Activated CD4-positive, CD25-positive, alpha-beta regulatory T cell treated with anti-CD3 and anti-CD28 coated beads, Interleukin-2, amount 50 U/mL, for 16 hours (primary cell): ENCODE results near the gene NCLN.
"Not testable (repeated sequence)": the region's sequence is repeated elsewhere in the genome, so short reads cannot be mapped to it uniquely, and the experiment has no call there.

Experiments used
- DNase-seq: peaks from one replicate; pipeline ENCODE4 v3.0.0-alpha.2; 2020; ENCODE audit warnings: low read depth, low spot score

Gene NCLN

GRCh38 chr19:3225169-3225485 is 39.4 kb downstream of the NCLN start:
- DNase-seq: no peak

DNA sequence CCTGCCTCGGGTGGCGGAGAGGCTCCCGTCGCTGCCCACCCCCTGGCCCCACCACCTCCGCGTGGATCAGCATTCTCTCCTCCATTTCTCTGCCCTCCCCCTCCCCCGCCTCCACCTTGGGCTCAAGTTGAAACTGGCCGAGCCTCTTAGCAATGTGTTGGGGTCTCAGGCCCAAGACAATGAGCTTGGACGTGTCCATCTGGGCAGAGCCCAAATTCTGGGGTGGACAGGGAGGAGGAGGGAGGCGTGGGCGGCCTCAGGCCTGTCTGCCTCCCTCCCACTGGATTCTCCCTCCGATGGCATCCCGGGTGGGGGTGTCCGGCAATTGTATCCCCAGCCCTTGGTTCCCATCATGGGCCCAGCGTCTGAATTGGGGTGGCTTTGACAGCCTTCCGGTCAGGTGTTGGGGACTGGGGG is 40.0 kb downstream of the NCLN start:
- no peak for DNase-seq

- no peak for DNase-seq
Measured at GRCh38 chr19:3227054-3227626, 41.4 kb downstream of the NCLN start.

GRCh38 chr19:3229346-3229743 is 43.6 kb downstream of the NCLN start:
- no peak for DNase-seq

- no peak for DNase-seq
Measured at GRCh38 chr19:3229888-3230496, 44.3 kb downstream of the NCLN start.

DNA sequence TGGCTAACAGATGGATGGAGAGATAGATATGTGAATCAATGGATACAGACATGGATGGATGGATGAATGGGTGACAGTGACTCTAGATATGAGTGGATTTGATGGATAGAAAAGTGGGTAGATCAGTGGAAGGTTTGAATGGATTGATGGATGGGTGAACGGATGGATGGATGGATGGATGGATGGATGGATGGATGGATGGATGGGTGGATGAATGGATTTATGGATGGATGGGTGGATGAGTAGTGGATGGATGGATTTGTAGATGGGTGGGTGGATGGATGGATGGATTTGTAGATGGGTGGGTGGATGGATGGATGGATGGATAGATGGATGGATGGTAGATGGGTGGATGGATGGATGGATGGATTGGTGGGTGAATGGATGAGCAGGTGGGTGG is 45.6 kb downstream of the NCLN start:
- no peak for DNase-seq

DNA sequence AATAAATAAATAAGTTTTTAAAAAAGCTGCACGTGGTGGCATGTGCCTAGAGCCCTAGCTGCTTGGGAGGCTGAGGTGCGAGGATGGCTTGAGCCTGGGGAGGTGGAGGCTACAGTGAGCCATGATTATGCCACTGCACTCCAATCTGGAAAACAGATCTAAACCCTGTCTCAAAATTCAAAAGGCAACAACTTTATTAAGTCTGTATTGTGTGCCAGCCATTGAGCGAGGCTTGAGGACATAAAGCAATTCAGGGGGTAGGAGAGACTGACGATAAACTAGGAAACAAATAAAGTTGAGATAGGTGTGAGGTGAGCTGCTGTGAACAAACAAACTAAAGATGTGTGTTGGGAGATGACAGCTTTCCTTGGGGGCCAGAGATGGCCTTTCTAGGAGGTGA is 47.4 kb downstream of the NCLN start:
- DNase-seq: no peak

DNA sequence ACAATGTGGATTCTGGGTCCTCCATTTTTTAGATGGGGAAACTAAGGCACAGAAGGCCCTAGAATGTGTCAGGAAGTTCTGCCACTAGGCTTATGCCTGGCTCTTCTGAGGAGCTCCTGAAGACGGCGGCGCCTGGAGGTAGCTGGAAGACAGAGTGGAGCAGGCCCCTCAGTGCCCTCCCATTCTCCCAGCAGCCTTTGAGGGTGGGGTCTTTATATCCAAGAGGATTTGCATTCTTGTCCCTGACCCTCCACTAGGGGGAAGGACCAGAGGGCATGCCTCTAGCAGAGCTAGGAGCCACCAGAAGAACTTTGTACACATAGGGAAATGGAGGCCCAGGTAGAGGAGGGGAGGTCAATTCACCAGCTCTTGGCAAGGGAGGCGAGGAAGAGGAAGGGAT is 48.1 kb downstream of the NCLN start:
- no peak for DNase-seq

GRCh38 chr19:3234800-3235199 is 49.1 kb downstream of the NCLN start:
- no peak for DNase-seq

GRCh38 chr19:3235604-3236003 is 49.9 kb downstream of the NCLN start:
- not testable (repeated sequence) for DNase-seq

DNA sequence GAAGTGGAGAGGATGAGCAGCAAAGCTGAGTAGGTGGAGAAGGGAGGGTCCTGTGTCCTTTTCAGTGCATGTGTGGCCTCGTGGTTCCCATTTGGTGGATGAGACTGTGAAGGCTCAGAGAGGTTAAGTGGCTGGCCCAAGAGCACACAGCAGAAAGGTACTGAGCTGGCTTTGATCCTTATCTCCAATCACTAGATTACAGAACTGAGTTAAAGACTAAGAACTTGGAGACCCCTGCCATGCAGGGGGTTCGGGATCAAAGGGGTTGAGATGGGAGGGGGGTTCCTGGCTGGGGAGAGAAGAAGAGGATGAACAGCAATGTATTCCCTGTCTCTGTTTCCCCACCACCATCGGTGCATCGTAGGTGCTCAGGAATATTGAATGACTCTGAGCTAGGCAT is 50.5 kb downstream of the NCLN start:
- no peak for DNase-seq

- no peak for DNase-seq
Measured at GRCh38 chr19:3238066-3238561, 52.4 kb downstream of the NCLN start.

- DNase-seq: no peak
Measured at GRCh38 chr19:3239367-3239766, 53.6 kb downstream of the NCLN start.

DNA sequence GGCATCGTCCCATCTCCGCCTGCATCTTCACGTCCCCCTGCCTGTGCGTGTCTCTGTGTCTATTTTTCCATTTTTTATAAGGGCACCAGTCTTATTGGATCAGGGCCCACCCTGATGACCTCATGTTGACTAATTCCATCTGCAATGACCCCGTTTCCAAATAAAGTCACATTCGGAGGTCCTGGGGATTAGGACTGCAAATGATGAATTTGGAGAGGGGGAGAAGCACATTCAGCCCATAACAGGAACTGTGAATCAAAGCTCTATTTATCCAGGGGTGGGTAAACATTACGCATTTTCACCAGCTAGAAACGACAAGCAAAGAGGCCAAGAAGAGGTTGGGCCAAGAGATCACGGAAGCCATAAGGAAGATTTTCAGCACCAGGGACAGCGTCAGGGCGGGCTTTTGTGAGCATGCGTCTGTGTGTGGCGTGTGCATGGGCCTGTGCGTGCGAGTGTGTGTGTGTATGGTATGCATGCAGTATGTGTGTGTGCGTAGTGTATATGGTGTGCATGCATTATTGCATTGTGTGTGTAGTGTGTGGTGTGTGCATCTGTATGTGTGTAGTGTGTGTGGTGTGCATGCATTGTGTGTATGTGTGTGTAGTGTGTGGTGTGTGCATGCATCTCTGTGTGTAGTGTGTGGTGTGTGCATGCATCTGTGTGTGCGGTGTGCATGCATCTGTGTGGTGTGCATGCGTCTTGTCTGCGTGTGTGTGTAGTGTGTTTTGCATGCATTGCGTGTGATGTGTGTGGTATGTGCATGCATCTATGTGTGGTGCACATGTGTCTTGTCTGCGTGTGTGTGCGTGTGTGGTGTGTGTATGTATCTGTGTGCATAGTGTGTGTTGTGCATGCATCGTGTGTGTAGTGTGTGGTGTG is 58.3 kb downstream of the NCLN start:
- DNase-seq: no peak

DNA sequence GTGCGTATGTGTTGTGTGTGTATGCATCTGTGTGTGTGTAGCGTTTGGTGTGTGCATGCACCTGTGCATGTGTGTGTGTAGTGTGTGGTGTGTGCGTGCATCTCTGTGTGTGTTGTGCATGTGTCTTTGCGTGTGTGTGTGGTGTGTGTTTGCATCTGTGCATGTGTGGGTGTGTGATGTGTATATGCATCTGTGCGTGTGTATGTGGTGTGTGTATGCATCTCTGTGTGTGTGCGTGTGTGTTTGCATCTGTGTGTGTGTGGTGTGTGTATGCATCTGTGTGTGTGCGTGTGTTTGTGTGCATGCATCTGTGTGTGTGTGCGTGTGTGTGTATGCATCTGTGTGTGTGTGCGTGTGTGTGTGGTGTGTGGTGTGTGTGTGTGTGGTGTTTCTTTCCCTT is 59.3 kb downstream of the NCLN start:
- DNase-seq: no peak

DNA sequence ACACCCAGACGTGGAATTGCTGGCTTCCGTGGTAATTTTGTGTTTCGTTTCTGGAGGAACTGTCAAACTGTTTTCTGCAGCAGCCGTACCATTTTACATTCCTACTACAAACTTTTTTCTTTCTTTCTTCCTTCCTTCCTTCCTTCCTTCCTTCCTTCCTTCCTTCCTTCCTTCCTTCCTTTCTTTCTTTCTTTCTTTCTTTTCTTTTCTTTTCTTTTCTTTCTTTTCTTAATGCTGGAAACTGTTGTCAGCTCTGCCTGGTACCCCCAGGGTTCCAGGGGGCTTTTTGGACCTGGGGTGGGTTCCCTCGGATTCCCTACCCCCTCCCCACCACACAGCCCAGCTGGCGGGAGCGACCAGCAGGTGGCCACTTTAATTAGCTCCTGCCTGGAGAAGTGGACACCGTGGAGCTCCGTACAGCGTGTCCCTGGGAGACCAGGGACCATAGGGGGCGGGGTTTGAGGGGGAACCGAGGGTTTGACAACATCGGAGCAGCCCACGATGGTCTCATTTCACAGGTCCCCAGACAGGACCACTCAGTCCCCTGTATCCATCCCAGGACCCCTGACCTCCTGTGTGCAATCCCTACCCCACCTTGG is 63.1 kb downstream of the NCLN start:
- no peak for DNase-seq

- no peak for DNase-seq
Measured at GRCh38 chr19:3249408-3249807, 63.7 kb downstream of the NCLN start.

- DNase-seq: no peak
Measured at GRCh38 chr19:3250675-3251074, 64.9 kb downstream of the NCLN start.

DNA sequence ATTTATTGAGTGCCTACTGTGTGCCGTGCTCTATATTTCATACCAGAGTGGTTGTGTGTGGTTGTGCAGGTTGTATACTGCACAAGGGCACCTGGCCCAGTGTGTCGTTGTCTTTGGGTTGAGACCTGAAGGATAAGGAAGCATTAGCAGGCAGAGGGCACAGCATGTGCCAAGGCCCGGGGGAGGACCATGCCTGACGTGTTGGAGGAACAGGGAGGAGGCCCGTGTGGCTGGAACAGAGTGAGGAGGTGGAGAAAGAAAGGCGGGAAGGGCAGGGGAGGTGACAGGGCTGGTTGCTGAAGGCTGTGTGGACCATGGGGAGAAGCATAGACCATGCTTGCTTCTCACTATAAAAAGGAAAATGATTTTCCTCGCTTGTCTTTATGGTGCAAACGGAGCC is 65.5 kb downstream of the NCLN start:
- DNase-seq: no peak

- DNase-seq: no peak
Measured at GRCh38 chr19:3252650-3253049, 66.9 kb downstream of the NCLN start.

DNA sequence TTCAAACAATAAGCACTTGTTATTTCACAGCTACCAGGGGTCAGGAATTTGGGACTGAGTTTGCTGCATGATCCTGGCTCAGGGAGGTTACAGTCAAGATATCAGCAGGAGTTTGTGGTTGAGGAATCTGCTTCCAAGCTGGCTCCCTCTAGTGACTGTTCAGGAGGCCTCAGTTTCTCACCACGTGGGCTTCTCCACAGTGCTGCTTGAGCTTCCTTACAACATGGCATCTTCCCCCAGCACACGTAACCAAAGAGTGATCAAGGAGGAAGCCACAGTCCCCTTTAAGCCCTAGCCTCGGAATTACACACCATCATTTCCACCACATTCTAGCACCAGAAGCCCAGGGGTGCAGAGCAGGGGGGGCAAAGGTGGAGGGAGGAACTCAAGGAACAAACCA is 67.5 kb downstream of the NCLN start:
- DNase-seq: no peak

DNA sequence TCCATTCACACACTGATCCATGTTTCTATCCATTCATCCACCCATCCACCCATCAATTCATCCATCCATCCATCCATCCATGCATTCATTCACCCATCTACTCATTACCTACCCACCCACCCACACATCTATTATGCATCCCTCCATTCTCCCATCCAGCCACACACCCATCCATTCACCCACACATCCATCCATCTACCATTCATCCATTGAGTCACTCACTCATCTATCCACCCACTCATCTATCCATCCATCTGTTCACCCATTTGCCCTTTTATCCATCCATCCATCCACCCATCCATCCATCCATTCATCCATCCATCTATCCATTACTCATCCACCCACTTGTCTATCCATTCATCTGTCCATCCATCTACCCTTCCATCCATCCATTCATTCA is 68.8 kb downstream of the NCLN start:
- DNase-seq: no peak

GRCh38 chr19:3257071-3257470 is 71.3 kb downstream of the NCLN start:
- DNase-seq: no peak
